Measurements from ENCODE around the gene UBE2L5. TPM values are rescaled to one million over a fixed set of nuclear protein-coding genes. Genes with fewer than 3 reads are reported as not detected.
"Not testable (repeated sequence)": the region's sequence is repeated elsewhere in the genome, so short reads cannot be mapped to it uniquely, and the experiment has no call there.

Gene UBE2L5
- total RNA-seq, 2 experiments from 2014 or later, result not detected

DNA sequence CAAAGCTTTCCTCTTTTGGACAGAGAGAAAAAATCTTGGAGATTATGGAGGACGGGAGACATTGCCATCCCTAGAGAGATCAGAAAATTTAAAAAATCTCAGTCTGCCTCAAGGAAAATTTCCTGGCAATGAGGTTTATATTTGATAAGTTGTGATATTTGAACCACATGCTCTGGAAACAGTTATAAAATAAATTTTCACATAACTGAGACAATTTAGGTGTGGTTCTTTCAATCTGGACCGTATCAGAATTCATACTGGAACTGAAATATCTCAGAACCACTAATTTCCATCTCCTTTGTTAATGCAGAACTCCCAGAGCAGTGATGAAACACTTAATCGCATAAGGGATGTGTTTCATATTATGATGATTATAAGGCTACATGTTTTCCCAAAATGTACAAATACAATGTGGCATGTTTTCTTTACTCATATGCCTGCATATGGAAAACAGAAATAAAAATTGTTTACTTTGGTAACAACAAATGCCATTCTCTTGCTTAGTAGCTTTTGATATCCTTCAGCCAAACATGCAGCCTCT is 13.7 kb downstream of the UBE2L5 start:
- DNase-seq, result no peak
- intact Hi-C loops (cut with micrococcal nuclease), result no loop called here
- TF ChIP-seq, protein P1, sequence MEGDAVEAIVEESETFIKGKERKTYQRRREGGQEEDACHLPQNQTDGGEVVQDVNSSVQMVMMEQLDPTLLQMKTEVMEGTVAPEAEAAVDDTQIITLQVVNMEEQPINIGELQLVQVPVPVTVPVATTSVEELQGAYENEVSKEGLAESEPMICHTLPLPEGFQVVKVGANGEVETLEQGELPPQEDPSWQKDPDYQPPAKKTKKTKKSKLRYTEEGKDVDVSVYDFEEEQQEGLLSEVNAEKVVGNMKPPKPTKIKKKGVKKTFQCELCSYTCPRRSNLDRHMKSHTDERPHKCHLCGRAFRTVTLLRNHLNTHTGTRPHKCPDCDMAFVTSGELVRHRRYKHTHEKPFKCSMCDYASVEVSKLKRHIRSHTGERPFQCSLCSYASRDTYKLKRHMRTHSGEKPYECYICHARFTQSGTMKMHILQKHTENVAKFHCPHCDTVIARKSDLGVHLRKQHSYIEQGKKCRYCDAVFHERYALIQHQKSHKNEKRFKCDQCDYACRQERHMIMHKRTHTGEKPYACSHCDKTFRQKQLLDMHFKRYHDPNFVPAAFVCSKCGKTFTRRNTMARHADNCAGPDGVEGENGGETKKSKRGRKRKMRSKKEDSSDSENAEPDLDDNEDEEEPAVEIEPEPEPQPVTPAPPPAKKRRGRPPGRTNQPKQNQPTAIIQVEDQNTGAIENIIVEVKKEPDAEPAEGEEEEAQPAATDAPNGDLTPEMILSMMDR (IDR thresholded peaks at IDR 0.05), result no peak
- Mint-ChIP-seq H3K27ac (no peak overlapping the region), H3K9me3 (no peaks in the 10 kb centered on the region), H3K36me3 (ENCODE audit: low read depth) (no peaks in the 10 kb centered on the region), H3K4me3 (no peak overlapping the region), H3K4me1 (ENCODE audit: low read depth) (peaks cover 13% of the 10 kb centered on the region), H3K27me3 (no peaks in the 10 kb centered on the region)
- ATAC-seq, result no peak
- ChIA-PET POLR2A (no interaction called here), CTCF (interaction anchor here (1.5 kb wide), 1 partner anchor 81 kb away, joined by 4 read pairs; no protein-coding TSS in a partner anchor)

DNA sequence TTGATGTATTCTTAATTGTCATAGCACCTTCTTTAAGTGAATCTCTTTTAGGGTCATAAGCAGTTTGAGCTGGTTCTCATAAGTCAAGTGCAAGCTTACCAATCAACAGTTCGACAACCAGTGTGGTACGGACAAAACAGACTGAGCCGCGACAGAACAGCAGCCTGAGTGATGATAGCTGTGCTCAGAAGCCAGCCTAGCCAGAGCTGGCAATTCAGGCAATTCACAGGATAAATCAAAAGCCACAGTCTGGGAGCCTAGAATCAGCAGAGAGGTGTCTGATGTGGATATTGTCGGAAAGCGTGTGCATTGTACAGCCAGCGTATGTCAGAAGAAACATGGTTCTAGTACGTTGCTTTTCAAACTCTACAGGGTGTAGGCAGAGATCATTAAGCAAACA is 14.9 kb downstream of the UBE2L5 start:
- H3K36me3 Mint-ChIP-seq (ENCODE audit: low read depth), result no peaks in the 10 kb centered on the region
- H3K27ac Mint-ChIP-seq, result no peak overlapping the region
- ChIA-PET CTCF (interaction anchor here (0.8 to 1.5 kb wide), 4 partner anchors 13 to 82 kb away, joined by 3 to 4 read pairs (median 4); no protein-coding TSS in a partner anchor), POLR2A (interaction anchor here (0.7 to 1.1 kb wide), 2 partner anchors 27 to 64 kb away, joined by 3 to 4 read pairs; no protein-coding TSS in a partner anchor)
- TF ChIP-seq, protein P1 (IDR thresholded peaks at IDR 0.05), result no peak
- DNase-seq (no peak), ATAC-seq (no peak)
- no peaks in the 10 kb centered on the region for H3K27me3 Mint-ChIP-seq
- H3K9me3 Mint-ChIP-seq, result no peaks in the 10 kb centered on the region
- H3K4me3 Mint-ChIP-seq, result no peak overlapping the region
- peaks cover 7% of the 10 kb centered on the region for H3K4me1 Mint-ChIP-seq (ENCODE audit: low read depth)
- intact Hi-C loops (cut with micrococcal nuclease), result no loop called here

DNA sequence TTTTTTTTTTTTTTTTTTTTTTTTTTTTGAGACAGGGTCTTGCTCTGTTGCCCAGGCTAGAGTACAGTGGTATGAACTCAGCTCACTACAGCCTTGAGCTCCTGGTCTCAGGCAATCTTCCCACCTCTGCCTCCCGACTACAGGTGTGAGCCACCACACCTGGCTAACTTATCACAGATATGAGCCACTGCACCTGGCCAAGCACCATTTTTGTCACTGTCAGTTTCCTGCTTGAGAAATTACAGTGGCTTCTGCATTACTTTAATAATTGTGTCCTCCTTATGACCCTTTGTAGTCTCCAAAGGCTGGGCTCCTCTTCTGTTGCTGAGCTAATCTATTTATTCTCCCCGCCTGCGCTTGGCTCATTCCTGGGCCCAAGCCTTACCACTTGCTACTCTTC is 16.0 kb downstream of the UBE2L5 start:
- CTCF ChIA-PET, result interaction anchor here (1.1 kb wide), 1 partner anchor 12 kb away, joined by 4 read pairs; no protein-coding TSS in a partner anchor
- ATAC-seq (no peak), DNase-seq (no peak)
- Mint-ChIP-seq H3K27ac (no peak overlapping the region), H3K4me3 (no peak overlapping the region), H3K9me3 (no peaks in the 10 kb centered on the region), H3K27me3 (no peaks in the 10 kb centered on the region), H3K4me1 (ENCODE audit: low read depth) (peaks cover 7% of the 10 kb centered on the region), H3K36me3 (ENCODE audit: low read depth) (no peaks in the 10 kb centered on the region)
- POLR2A ChIA-PET, result no interaction called here
- intact Hi-C loops (cut with micrococcal nuclease), result no loop called here
- TF ChIP-seq, protein P1 (IDR thresholded peaks at IDR 0.05), result no peak

DNA sequence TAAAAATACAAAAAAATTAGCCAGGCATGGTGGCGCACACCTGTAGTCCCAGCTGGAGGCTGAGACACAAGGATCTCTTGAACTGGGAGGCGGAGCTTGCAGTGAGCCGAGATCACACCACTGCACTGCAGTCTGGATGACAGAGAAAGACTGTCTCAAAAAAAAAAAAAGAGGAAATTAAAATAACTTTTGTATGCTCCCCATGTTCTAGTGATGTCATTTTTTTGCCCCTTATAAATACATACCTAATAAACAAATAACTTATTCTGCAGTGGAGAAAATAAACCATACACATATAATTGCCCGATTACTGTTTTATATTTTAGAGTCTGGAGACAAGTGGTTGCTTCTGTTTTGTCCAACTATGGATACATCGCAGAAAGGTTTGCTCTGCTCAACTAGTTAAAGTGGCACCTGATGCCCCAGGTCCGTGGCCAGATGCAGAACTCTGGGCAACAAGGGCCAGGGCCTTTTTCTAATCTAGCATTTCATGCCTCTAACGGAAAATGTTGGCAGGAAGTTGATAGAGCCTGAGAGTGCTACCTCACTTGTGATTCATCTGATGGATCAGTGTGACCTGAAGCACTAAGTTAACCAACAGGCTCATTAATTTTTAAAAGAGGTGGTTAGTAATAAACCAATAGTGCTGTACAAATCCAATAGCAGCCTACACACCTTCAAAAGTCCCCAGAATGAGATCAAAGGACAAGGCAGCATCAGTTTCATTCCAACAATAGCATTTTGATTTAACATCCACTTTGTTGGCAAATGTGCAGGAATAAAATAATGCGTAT is 18.8 kb downstream of the UBE2L5 start:
- intact Hi-C loops (cut with micrococcal nuclease), result no loop called here
- ATAC-seq (peak; percentile 84), DNase-seq (no peak)
- no peaks in the 10 kb centered on the region for H3K9me3 Mint-ChIP-seq
- TF ChIP-seq, protein P1 (IDR thresholded peaks at IDR 0.05), result no peak
- no peaks in the 10 kb centered on the region for H3K36me3 Mint-ChIP-seq (ENCODE audit: low read depth)
- H3K4me3 Mint-ChIP-seq, result no peak overlapping the region
- peak overlapping the region; percentile 52 for H3K27ac Mint-ChIP-seq
- POLR2A ChIA-PET, result no interaction called here
- CTCF ChIA-PET, result no interaction called here
- H3K27me3 Mint-ChIP-seq, result peaks cover 3% of the 10 kb centered on the region
- H3K4me1 Mint-ChIP-seq (ENCODE audit: low read depth), result peaks cover 14% of the 10 kb centered on the region

DNA sequence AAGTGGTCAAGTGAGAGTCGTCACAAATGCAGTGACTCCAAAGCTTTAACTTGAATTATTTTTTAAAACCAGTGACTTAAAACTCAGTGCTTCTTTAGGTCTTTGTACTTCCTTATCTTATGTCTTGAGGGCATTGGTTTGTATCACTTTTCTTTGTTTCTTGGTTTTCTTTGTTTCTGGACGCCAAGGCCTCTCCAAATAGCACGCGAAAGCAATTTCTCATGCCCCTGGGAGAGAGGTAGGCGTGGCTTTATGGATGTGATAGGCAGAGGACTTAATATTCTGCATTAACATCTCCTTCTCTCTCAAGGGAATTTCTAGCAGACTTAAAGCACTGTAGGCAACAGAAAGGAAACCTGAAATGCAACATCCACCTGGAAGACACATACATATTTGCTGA is 20.6 kb downstream of the UBE2L5 start:
- DNase-seq (no peak), ATAC-seq (no peak)
- Mint-ChIP-seq H3K4me3 (no peak overlapping the region), H3K27ac (no peak overlapping the region), H3K9me3 (no peaks in the 10 kb centered on the region), H3K4me1 (ENCODE audit: low read depth) (peaks cover 16% of the 10 kb centered on the region), H3K27me3 (peaks cover 6% of the 10 kb centered on the region), H3K36me3 (ENCODE audit: low read depth) (no peaks in the 10 kb centered on the region)
- intact Hi-C loops (cut with micrococcal nuclease), result no loop called here
- POLR2A ChIA-PET, result interaction anchor here (0.9 kb wide), 1 partner anchor 13 kb away, joined by 3 read pairs; no protein-coding TSS in a partner anchor
- TF ChIP-seq, protein P1 (IDR thresholded peaks at IDR 0.05), result no peak
- CTCF ChIA-PET, result interaction anchor here (0.9 kb wide), 1 partner anchor 24 kb away, joined by 3 read pairs; no protein-coding TSS in a partner anchor

DNA sequence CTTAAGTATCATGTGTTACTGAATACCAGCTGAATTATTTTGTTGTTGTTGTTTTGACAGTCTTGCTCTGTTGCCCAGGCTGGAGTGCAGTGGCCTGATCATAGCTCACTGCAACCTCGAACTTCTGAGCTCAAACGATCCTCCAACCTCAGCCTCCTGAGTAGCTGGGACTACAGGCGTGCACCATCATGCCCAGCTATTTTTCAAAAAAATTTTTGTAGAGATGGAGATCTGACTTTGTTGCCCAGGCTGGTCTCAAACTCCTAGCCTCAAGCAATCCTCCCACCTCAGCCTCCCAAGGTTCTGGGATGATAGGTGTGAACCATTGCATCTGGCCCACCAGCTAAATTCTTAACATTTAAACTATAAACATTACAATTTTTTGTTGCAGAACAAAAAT is 21.2 kb downstream of the UBE2L5 start:
- POLR2A ChIA-PET, result interaction anchor here (0.6 to 1.1 kb wide), 4 partner anchors 14 to 1503 kb away, joined by 3 read pairs; no protein-coding TSS in a partner anchor
- peaks cover 16% of the 10 kb centered on the region for H3K4me1 Mint-ChIP-seq (ENCODE audit: low read depth)
- DNase-seq; H3K4me3 Mint-ChIP-seq; H3K27ac Mint-ChIP-seq; H3K36me3 Mint-ChIP-seq (ENCODE audit: low read depth); H3K9me3 Mint-ChIP-seq; H3K27me3 Mint-ChIP-seq; CTCF ChIA-PET; ATAC-seq; intact Hi-C loops (cut with micrococcal nuclease): not testable (repeated sequence)
